ENCODE results near the gene MYLK.

MYLK gene

DNA sequence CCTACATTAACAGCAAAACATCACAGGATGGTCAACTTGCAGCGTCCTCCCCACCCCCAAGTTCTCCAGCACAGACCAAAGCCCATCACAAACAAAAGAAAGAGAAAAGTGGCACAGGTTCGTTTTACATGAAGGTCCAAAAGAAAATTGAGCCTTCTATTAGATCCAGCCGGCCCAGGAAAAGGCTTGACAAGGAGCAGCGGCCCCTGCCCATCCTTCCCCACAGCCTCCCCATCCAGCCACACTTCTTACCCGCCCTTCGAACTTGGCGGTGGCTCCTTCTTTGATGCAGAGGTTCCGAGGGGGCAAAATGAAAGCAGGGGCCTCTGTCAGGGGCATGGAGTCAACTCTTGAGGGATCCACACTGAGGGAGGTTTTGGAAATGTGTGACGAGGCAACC, 90.7 kb downstream of the MYLK start:
- no peaks in the 10 kb centered on the region for H3K27me3 ChIP-seq (ENCODE audit: insufficient read depth, poor library complexity, severe bottlenecking)
- H3K27ac ChIP-seq (replicated peaks) = no peak overlapping the region
- no peak overlapping the region for H3K4me3 ChIP-seq (replicated peaks; ENCODE audit: insufficient read depth, low read length)
- no peak for DNase-seq (ENCODE audit: low read depth in 1 of 2, low spot score in 1 of 2)
- TF ChIP-seq SPI1 (IDR thresholded peaks at IDR 0.05; ENCODE audit: borderline replicate concordance, low read depth) = no peak
- TF ChIP-seq, protein P1, sequence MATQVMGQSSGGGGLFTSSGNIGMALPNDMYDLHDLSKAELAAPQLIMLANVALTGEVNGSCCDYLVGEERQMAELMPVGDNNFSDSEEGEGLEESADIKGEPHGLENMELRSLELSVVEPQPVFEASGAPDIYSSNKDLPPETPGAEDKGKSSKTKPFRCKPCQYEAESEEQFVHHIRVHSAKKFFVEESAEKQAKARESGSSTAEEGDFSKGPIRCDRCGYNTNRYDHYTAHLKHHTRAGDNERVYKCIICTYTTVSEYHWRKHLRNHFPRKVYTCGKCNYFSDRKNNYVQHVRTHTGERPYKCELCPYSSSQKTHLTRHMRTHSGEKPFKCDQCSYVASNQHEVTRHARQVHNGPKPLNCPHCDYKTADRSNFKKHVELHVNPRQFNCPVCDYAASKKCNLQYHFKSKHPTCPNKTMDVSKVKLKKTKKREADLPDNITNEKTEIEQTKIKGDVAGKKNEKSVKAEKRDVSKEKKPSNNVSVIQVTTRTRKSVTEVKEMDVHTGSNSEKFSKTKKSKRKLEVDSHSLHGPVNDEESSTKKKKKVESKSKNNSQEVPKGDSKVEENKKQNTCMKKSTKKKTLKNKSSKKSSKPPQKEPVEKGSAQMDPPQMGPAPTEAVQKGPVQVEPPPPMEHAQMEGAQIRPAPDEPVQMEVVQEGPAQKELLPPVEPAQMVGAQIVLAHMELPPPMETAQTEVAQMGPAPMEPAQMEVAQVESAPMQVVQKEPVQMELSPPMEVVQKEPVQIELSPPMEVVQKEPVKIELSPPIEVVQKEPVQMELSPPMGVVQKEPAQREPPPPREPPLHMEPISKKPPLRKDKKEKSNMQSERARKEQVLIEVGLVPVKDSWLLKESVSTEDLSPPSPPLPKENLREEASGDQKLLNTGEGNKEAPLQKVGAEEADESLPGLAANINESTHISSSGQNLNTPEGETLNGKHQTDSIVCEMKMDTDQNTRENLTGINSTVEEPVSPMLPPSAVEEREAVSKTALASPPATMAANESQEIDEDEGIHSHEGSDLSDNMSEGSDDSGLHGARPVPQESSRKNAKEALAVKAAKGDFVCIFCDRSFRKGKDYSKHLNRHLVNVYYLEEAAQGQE (IDR thresholded peaks at IDR 0.05; ENCODE audit: insufficient replicate concordance, low read depth) = no peak
- TF ChIP-seq GABPA (IDR thresholded peaks at IDR 0.05; ENCODE audit: low read depth) = no peak
- TF ChIP-seq, protein P2, sequence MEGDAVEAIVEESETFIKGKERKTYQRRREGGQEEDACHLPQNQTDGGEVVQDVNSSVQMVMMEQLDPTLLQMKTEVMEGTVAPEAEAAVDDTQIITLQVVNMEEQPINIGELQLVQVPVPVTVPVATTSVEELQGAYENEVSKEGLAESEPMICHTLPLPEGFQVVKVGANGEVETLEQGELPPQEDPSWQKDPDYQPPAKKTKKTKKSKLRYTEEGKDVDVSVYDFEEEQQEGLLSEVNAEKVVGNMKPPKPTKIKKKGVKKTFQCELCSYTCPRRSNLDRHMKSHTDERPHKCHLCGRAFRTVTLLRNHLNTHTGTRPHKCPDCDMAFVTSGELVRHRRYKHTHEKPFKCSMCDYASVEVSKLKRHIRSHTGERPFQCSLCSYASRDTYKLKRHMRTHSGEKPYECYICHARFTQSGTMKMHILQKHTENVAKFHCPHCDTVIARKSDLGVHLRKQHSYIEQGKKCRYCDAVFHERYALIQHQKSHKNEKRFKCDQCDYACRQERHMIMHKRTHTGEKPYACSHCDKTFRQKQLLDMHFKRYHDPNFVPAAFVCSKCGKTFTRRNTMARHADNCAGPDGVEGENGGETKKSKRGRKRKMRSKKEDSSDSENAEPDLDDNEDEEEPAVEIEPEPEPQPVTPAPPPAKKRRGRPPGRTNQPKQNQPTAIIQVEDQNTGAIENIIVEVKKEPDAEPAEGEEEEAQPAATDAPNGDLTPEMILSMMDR (IDR thresholded peaks at IDR 0.05; ENCODE audit: insufficient read depth, low read length) = no peak
- TF ChIP-seq POLR2AphosphoS5 (IDR thresholded peaks at IDR 0.05; ENCODE audit: low read depth) = no peak

DNA sequence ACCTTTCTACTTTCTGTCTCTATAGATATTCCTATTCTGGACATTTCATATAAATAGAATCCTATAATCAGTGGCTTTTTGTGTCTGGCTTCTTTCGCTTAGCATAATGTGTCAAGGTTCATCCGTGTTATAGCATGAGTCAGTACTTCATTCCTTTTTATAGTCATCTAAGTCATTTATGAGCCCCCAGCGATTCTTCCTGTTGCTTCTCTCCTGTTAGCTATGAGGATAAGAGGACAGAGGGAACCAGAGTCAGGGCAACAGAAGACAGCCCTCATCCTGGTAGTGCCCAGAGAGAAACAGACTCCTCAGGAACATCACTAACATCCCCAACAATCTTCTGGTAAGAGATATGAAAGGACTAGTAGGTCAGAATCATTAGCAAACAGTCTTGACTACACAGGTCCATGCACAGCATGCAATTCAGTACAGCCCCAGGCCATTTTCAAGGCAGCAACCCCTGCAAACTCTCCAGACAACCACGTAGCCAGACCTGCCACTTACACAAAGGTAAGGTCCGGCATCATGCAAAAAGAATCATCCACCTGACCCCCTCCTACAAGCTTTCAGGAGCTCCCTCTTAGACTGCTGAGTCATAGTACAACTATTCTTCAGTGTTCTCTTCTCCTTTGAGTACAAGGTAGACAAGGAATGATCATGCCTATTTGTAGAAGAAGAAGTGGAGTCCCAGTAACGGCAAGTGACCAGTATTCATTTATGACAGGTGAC, 91.5 kb downstream of the MYLK start:
- H3K27me3 ChIP-seq (ENCODE audit: insufficient read depth, poor library complexity, severe bottlenecking) = no peaks in the 10 kb centered on the region
- no peak for DNase-seq (ENCODE audit: low read depth in 1 of 2, low spot score in 1 of 2)
- no peak overlapping the region for H3K4me3 ChIP-seq (replicated peaks; ENCODE audit: insufficient read depth, low read length)
- no peak overlapping the region for H3K27ac ChIP-seq (replicated peaks)
- TF ChIP-seq, protein P2 (IDR thresholded peaks at IDR 0.05; ENCODE audit: insufficient read depth, low read length) = no peak
- no peak for TF ChIP-seq GABPA (IDR thresholded peaks at IDR 0.05; ENCODE audit: low read depth)
- TF ChIP-seq POLR2AphosphoS5 (IDR thresholded peaks at IDR 0.05; ENCODE audit: low read depth) = no peak
- TF ChIP-seq SPI1 (IDR thresholded peaks at IDR 0.05; ENCODE audit: borderline replicate concordance, low read depth) = no peak
- TF ChIP-seq, protein P1 (IDR thresholded peaks at IDR 0.05; ENCODE audit: insufficient replicate concordance, low read depth) = no peak

DNA sequence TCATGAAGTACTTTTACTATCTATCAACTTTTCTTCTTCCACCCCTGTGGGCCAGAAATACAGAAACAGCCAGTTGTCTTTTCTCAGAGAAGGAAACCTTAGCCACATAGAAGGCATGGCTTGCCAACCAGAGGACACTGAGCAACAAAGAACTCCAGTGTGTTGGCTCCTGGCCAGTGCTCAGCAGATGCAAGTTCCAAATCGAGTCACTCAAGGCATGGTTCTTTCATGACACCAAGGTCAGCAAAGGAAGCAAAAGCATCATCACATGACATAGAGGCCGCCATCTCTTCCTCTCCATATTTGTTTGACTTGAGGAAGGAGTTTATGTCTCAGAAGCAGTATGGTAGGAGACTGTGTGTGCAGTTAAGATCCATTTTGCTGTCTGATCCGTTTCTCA, 92.2 kb downstream of the MYLK start:
- TF ChIP-seq GABPA (IDR thresholded peaks at IDR 0.05; ENCODE audit: low read depth) = no peak
- no peak for TF ChIP-seq SPI1 (IDR thresholded peaks at IDR 0.05; ENCODE audit: borderline replicate concordance, low read depth)
- TF ChIP-seq, protein P1 (IDR thresholded peaks at IDR 0.05; ENCODE audit: insufficient replicate concordance, low read depth) = no peak
- no peak for TF ChIP-seq POLR2AphosphoS5 (IDR thresholded peaks at IDR 0.05; ENCODE audit: low read depth)
- TF ChIP-seq, protein P2 (IDR thresholded peaks at IDR 0.05; ENCODE audit: insufficient read depth, low read length) = no peak
- Histone ChIP-seq H3K4me3 (replicated peaks; ENCODE audit: insufficient read depth, low read length) (no peak overlapping the region), H3K27me3 (ENCODE audit: insufficient read depth, poor library complexity, severe bottlenecking) (no peaks in the 10 kb centered on the region), H3K27ac (replicated peaks) (no peak overlapping the region)
- no peak for DNase-seq (ENCODE audit: low read depth in 1 of 2, low spot score in 1 of 2)

Measured in HL-60 (cell line).